Fibroblast of skin of right biceps (primary cell): ENCODE results near the gene FANCI.

Experiments
- DNase-seq: peaks from one replicate; pipeline ENCODE4 v3.0.0-alpha.2; 2013

Gene FANCI

DNA sequence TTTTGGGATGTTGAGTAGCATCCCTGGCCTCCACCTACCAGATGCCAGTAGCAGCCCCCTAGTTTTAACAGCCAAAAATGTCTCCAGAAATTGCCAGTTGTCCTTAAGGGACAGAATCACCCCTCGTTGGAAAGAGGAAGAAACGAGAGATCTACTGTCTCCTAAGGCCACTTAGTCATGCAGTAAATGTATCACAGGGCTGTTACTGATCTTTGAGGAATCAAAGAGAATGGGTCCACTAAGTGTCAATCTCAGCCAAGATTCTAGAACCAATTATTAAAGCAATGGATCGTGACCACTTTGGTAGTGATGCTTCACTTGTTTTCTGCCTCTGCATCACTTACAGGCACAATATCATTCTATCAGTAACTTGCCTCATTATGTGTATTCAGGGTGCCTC is 64.5 kb downstream of the FANCI start:
- no peak for DNase-seq

GRCh38 chr15:89309993-89310392 is 66.2 kb downstream of the FANCI start:
- DNase-seq: no peak

GRCh38 chr15:89315375-89315929 is 71.7 kb downstream of the FANCI start:
- no peak for DNase-seq

DNA sequence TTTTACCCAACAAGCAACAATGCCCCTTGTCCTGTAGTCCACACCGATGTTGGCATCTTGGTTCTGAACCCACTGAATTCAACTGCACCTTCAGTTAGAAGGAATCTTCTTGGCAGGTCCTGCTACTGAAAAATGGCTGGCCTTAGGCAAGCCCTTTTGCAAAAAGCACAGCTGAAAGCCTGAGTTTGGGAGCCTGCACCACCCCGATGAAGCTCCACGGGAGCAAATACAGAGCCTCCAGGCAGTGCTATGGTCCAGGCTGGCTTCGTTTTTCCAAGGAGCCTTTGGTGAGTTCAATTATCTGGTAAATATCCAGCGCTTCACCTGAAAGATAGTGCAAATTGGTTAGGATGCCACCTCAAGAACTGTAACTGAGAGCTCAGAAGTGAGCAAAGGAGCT is 72.7 kb downstream of the FANCI start:
- no peak for DNase-seq

- no peak for DNase-seq
These were observed 73.5 kb downstream of the FANCI start for GRCh38 chr15:89317186-89317720.

- DNase-seq: no peak
These were observed 75.9 kb downstream of the FANCI start for GRCh38 chr15:89319678-89320077.

- no peak for DNase-seq
These were observed 76.4 kb downstream of the FANCI start for GRCh38 chr15:89320200-89320599.

DNA sequence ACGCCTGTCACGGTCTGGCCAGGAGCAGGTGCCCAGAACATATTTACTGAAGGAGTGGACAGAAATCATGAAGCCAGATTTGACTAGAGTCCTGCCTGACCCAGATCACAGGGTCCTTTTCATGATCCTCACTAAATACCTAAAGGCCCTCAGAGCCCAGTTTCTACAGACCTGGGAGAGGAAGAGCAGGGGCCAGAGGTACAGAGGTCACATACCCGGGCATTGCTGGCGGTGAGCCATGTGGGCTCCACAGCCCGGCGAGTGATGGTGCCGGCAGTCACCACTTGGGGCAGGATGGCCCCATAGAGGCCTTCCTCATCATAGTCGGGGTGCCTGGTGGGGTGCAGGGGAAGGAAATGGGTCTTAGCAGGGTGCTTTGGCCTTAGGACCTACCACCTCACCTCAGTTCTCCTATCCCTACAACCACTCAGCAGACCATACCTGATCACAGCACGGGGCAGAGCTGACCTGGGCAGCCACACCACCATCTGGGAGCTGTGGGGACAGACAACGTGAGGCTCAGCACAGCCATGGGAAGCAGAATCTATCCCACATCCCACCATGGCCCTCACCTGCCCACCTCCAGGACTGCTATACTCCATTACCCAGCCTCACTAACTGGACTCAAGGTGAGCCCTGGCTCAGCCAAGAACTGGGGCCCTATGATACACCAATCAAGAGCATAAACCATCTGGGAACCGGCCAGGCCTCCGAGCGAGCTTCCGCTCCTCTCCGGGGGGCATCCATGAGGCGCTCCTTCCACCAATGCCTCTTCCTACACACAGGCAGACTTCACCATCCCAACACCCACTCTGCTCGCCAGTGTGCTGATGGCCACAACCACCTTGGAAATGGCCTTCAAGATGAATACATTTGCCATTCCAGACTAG is 78.0 kb downstream of the FANCI start:
- no peak for DNase-seq

- DNase-seq: no peak
These were observed 79.0 kb downstream of the FANCI start for GRCh38 chr15:89322822-89323221.

DNA sequence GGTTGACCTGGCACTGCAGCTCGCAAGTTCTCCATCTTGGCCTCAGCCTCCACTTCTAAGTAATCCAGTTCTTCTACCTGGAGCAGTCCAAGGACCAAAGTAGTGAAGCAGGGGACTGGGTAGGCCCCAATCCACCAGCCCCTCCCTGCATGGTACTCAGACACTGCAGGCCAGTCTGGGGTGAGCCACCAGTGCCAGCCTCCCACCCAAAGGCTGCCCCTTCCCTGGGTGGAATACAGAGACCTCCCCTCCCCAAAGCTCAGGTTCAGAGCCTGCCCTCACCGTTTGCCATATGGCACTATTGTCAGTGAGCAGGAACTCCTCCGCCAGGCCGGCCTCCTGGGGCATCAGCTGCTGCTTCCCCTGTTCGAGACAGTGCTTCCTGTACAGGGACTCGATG is 80.0 kb downstream of the FANCI start:
- no peak for DNase-seq

GRCh38 chr15:89325039-89325803 is 81.4 kb downstream of the FANCI start:
- DNase-seq: no peak

DNA sequence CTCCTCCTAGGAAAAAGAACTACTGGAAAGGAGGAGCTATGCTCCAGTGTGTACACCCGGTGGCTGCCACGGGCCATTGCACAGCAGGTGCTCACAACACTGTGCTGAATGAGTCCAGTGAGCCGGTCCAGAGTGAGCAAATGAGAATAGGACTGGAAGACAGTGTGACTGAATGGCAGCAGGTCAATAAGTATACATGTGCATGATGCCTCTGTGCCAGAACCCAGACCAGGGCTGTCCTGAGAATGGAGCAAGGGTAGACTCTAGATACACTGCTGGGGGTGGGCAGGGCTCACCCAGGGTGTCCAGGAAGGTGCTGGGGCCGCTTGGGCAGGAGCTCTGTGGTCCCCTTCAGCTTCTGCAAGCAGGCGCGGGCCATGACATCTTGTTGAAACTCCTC is 82.5 kb downstream of the FANCI start:
- no peak for DNase-seq

- no peak for DNase-seq
These were observed 83.3 kb downstream of the FANCI start for GRCh38 chr15:89327113-89327512.

DNA sequence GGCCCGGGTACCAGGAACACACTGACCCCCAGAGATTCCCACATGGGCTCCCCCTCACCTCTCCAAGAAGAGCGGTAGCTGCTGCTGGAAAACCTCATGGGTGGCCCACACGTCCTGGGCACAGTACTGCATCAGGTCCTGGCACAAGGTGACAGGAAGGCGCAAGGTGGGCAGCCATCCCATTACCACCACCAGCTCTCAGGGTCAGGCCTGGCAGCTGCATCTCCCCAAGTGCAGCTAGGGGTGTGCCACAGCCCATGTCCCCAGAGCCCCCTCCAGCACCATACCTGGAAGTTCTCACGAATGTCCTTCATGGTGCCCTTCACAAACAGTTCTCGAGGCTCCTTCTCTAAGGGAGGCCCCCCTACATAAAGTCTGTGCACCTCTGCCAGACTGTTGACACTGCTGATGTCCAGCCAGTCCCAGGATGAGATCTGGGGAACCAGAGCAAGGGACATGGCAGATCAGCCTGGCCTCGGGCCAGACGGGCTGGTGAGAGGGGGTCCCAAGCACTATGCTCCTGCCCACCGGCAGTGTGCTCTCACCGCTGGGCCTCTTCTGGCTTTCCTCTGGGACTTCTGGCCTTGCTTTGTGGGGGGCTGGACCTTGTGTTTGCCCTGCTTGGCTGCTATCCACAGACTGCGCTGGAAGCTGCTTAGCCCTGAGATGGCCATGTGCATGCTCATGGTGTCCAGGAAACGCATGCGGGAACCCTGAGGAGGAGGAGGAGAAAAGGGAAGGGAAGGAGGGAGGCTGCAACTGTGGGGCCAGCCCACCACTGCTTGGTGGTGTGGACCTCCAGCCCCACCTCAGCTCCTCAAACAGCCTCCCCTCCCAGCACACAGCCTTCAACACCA is 84.8 kb downstream of the FANCI start:
- no peak for DNase-seq

DNA sequence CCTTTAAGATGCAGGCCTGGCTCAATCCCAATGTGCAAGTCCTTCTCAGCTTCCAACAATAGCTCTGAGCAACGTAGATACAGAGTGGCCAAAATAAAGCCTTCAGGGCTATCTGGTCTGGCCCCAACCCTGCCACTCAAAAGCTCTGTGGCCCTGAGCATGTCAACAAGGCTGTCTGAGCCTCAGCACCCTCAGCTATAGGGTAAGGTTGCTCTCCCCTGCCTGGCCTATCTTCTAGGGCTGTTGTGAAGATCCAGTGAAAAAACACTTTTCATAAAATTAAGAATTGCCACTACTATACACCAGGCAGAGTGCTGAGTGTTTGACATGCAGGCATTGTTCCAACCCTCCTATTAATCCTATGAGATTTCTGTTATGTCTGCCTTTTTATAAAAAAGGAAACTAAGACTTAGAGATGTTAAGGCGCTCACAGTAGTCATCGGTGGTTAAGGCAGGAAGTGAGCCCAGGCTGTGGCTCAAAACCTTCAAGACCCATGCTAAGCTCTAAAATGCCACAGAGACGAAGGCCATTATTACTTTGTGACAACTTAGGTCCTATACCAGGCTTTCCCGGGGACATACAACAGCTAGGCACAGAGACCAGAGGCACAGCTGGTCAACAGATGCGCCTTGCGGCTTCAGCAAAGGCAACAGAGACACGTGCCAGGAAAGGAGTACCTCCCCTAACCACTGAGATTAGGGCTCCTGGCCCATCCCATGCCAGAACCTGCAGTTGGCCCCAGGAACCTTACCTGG is 85.7 kb downstream of the FANCI start:
- no peak for DNase-seq

- no peak for DNase-seq
These were observed 86.3 kb downstream of the FANCI start for GRCh38 chr15:89330119-89330518.

GRCh38 chr15:89330881-89331595 is 87.3 kb downstream of the FANCI start:
- DNase-seq: no peak

DNA sequence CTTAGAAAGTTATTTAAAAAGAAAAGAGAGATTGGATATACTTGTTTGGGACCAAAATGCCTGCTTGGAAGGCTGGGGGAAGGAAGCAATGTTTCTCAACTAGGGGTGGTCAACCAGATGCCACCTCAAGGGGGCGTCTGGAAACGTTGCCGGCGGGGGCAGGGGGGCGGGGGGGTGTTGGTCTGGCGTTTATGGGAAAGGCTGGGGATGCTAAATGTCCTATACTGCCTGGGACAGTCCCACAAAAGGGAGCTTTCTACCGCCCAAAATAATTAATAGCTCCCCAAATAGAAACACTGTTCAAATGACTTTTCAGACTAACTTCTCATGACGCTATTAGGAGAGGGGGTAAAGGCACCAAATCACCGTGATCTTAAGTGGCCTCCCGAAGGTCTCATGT is 88.7 kb downstream of the FANCI start:
- DNase-seq: peak; percentile 25

- DNase-seq: no peak
These were observed 89.5 kb downstream of the FANCI start for GRCh38 chr15:89333011-89333860.

DNA sequence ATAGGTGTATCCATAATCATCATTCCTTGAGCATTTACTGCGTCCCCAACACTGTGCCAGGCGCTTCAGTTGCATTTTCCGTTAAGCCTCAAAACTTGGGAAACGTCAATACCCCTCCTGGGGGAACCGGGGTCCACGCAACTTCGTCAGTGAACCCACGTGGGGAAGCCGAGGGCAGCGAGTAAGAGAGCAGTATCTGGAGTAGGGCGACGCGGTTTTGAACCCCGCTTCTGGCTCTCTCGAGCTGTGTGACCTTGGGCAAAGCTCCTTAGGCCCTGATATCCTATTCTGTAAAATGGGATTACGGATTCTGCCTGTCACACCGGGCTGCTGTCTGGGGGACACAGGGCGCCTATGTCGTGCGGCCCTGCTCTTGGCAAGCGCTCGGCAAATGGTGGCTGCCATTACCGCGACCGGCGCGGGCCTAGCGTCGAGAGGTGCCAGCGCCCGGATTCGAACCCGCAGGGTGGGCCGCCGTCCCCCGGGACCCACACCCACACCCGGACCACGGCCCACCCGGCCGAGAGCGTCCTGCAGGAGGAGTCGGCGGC is 90.3 kb downstream of the FANCI start:
- DNase-seq: no peak
